IMR-90 (cell line): Measurements from ENCODE around the gene ARSH. TPM values are rescaled to one million over a fixed set of nuclear protein-coding genes. Genes with fewer than 3 reads are reported as not detected.

ENCODE experiments used
- ATAC-seq: fragments of 200-7000 bp; cut with Tn5 transposase; 2 replicates; pipeline ENCODE4 v1.9.1; 2020; ENCODE audit warnings: low read depth, mild to moderate bottlenecking, moderate library complexity
- BruUV-seq: library from RNA; stranded (reverse); fragments of 400-500 nt; replicated peaks from 2 replicates; lab custom pipeline; 2021; lab: Mats Ljungman, UMichigan
- CTCF ChIA-PET: fragments of 300-600 bp; formaldehyde crosslinking; extraction: SDS; loops from one replicate; lab custom pipeline; 2021; ENCODE audit warnings: antibody characterized with exemption; lab: Yijun Ruan, JAX
- POLR2A ChIA-PET: fragments of 300-600 bp; sonication (Branson Sonifier 250); formaldehyde crosslinking; loops from one replicate; lab custom pipeline; 2022; ENCODE audit warnings: antibody characterized with exemption; ENCODE audit not compliant: unreplicated experiment; lab: Charles Lee
- DNase-seq: peaks from one replicate; pipeline ENCODE4 v3.0.0; 2013
- H2AFZ ChIP-seq: replicated peaks from 2 replicates; pipeline ENCODE3; 2013; ENCODE audit warnings: low read length, mild to moderate bottlenecking; ENCODE audit not compliant: poor library complexity
- H2AK5ac ChIP-seq: 2 replicates; pipeline ENCODE4 v1.6.1; 2013; ENCODE audit warnings: low read depth, low read length, inconsistent platforms
- H2AK9ac ChIP-seq: replicated peaks from 2 replicates; pipeline ENCODE3; 2013; ENCODE audit warnings: mild to moderate bottlenecking, low read depth, low read length, moderate library complexity; ENCODE audit not compliant: poor library complexity
- H2BK120ac ChIP-seq: 2 replicates; pipeline ENCODE4 v1.6.1; 2013; ENCODE audit warnings: low read depth, low read length, inconsistent platforms
- H2BK15ac ChIP-seq: 3 replicates; pipeline ENCODE4 v1.6.1; 2013; ENCODE audit warnings: low read depth, low read length, inconsistent platforms
- H2BK20ac ChIP-seq: 2 replicates; pipeline ENCODE4 v1.6.1; 2013; ENCODE audit warnings: low read depth, mild to moderate bottlenecking, inconsistent platforms, low read length, moderate library complexity
- H2BK5ac ChIP-seq: 2 replicates; pipeline ENCODE4 v1.6.1; 2013; ENCODE audit warnings: mild to moderate bottlenecking, low read depth, low read length, inconsistent platforms; ENCODE audit not compliant: poor library complexity, severe bottlenecking
- H3K14ac ChIP-seq: replicated peaks from 2 replicates; pipeline ENCODE4 v1.6.1; 2013; ENCODE audit warnings: low read depth, low read length, inconsistent platforms
- H3K18ac ChIP-seq: 2 replicates; pipeline ENCODE4 v1.6.1; 2013; ENCODE audit warnings: low read depth, low read length, control low read depth
- H3K23ac ChIP-seq: 2 replicates; pipeline ENCODE4 v1.6.1; 2013; ENCODE audit warnings: low read depth, low read length, inconsistent platforms
- H3K27ac ChIP-seq: 2 replicates; pipeline ENCODE4 v1.5.1; 2013; ENCODE audit warnings: mild to moderate bottlenecking, control low read depth, low read length; ENCODE audit not compliant: insufficient read depth
- H3K27me3 ChIP-seq: 2 replicates; pipeline ENCODE4 v1.6.1; 2013; ENCODE audit warnings: low read length; ENCODE audit not compliant: control insufficient read depth, insufficient read depth
- H3K36me3 ChIP-seq: 2 replicates; pipeline ENCODE4 v1.6.1; 2013; ENCODE audit warnings: low read length, mixed read lengths; ENCODE audit not compliant: control insufficient read depth, insufficient read depth
- H3K4ac ChIP-seq: 2 replicates; pipeline ENCODE4 v1.6.1; 2013; ENCODE audit warnings: low read depth, low read length, inconsistent platforms
- H3K4me1 ChIP-seq: 2 replicates; pipeline ENCODE4 v1.6.1; 2013; ENCODE audit warnings: low read length, mixed read lengths; ENCODE audit not compliant: control insufficient read depth, insufficient read depth
- H3K4me2 ChIP-seq: 2 replicates; pipeline ENCODE4 v1.6.1; 2013; ENCODE audit warnings: low read depth, mild to moderate bottlenecking, control low read depth, low read length, moderate library complexity
- H3K4me3 ChIP-seq: 2 replicates; pipeline ENCODE4 v1.5.1; 2013; ENCODE audit warnings: low read depth, mild to moderate bottlenecking, control low read depth, low read length, moderate library complexity; ENCODE audit not compliant: insufficient read depth
- H3K56ac ChIP-seq: 2 replicates; pipeline ENCODE4 v1.6.1; 2013; ENCODE audit warnings: low read length, inconsistent platforms; ENCODE audit not compliant: insufficient read depth; ENCODE audit errors: extremely low read depth
- H3K79me1 ChIP-seq, 2 experiments: 2 replicates each; pipeline ENCODE4 v1.6.1; 2013; ENCODE audit warnings: low read length in 2 of 2, inconsistent platforms in 1 of 2, low read depth in 1 of 2
- H3K9ac ChIP-seq: 2 replicates; pipeline ENCODE4 v1.6.1; 2013; ENCODE audit warnings: low read depth, low read length, control low read depth
- H3K9me1 ChIP-seq: 2 replicates; pipeline ENCODE4 v1.6.1; 2013; ENCODE audit warnings: low read length, inconsistent platforms; ENCODE audit not compliant: insufficient read depth
- H3K9me3 ChIP-seq: 2 replicates; pipeline ENCODE4 v1.6.1; 2013; ENCODE audit warnings: low read length; ENCODE audit not compliant: control insufficient read depth, insufficient read depth
- H4K20me1 ChIP-seq: 2 replicates; pipeline ENCODE4 v1.6.1; 2013; ENCODE audit warnings: low read length, inconsistent platforms; ENCODE audit not compliant: insufficient read depth
- H4K5ac ChIP-seq: 2 replicates; pipeline ENCODE4 v1.6.1; 2013; ENCODE audit warnings: mild to moderate bottlenecking, low read depth, low read length, control low read depth
- H4K8ac ChIP-seq, 2 experiments: 2 replicates each; pipeline ENCODE4 v1.6.1; 2013; ENCODE audit warnings: low read depth in 2 of 2, low read length in 2 of 2, control low read depth in 1 of 2, inconsistent platforms in 1 of 2
- H4K91ac ChIP-seq: 2 replicates; pipeline ENCODE4 v1.6.1; 2013; ENCODE audit warnings: low read depth, low read length, inconsistent platforms; ENCODE audit not compliant: insufficient read depth
- CTCF ChIP-seq: conservative IDR thresholded peaks from 2 replicates; pipeline ENCODE4 v1.5.1; 2012; ENCODE audit warnings: mild to moderate bottlenecking, low read depth, low read length, improper control_type of control experiment
- FOS ChIP-seq: fragments of 150-350 bp; IDR thresholded peaks from 2 replicates; pipeline ENCODE4 v1.6.1; 2016; ENCODE audit warnings: low read depth, low read length
- NFE2L2 ChIP-seq: fragments of 150-350 bp; IDR thresholded peaks from 2 replicates; pipeline ENCODE4 v1.6.1; 2016; ENCODE audit warnings: low read depth, mild to moderate bottlenecking, low read length
- POLR2A ChIP-seq: IDR thresholded peaks from 2 replicates; pipeline ENCODE4 v1.6.1; 2012; ENCODE audit warnings: mild to moderate bottlenecking, low read depth, low read length
- RAD21 ChIP-seq: IDR thresholded peaks from 2 replicates; pipeline ENCODE4 v1.6.1; 2012; ENCODE audit warnings: low read length, improper control_type of control experiment
- RCOR1 ChIP-seq: IDR thresholded peaks from 2 replicates; pipeline ENCODE4 v1.6.1; 2012; ENCODE audit warnings: mild to moderate bottlenecking, low read length, improper control_type of control experiment; ENCODE audit not compliant: insufficient replicate concordance
- RFX5 ChIP-seq: IDR thresholded peaks from 2 replicates; pipeline ENCODE4 v1.8.0; 2012; ENCODE audit warnings: low read depth, mild to moderate bottlenecking, low read length, moderate library complexity
- WGBS, 2 experiments: methylation state at CpG; one replicate each; pipeline versions ENCODE4 v1.1.5 to v1.1.7; 2013; ENCODE audit warnings: missing lambda C conversion rate in 2 of 2; ENCODE audit not compliant: insufficient read length in 1 of 2; ENCODE audit errors: extremely low coverage in 2 of 2; 5-methylcytosine and 5-hydroxymethylcytosine counted together
- dilution Hi-C: fragments of 300-500 bp; cut with HindIII; formaldehyde crosslinking; loops from one replicate; pipeline ENCODE4 v1.14.3; 2018; ENCODE audit warnings: low sequenced_read_pairs; ENCODE audit not compliant: unreplicated experiment
- in situ Hi-C: fragments of 300-500 bp; cut with MboI; formaldehyde crosslinking; loops from 3 replicates; pipeline ENCODE4 v1.14.3; 2019; ENCODE audit warnings: low sequenced_read_pairs, inconsistent platforms, mixed read lengths
- intact Hi-C: fragments of 100-400 bp; cut with micrococcal nuclease; formaldehyde crosslinking; loops from 2 replicates; pipeline ENCODE4 v1.10.0; 2022
- polyA plus RNA-seq, 3 experiments: library from polyadenylated mRNA; depleted of rRNA; stranded (reverse); fragments of >200 nt; gene quantifications; 2 replicates each; pipeline ENCODE4 v1.2.3, GENCODE V29; 2012; ENCODE audit warnings: low replicate concordance in 1 of 3
- total RNA-seq: library from RNA; depleted of rRNA; stranded (reverse); fragments of >200 nt; gene quantifications from 2 replicates; pipeline ENCODE4 v1.2.3, GENCODE V29; 2012

Gene ARSH
- total and polyA plus RNA-seq, 2 of the 4 experiments (the other 2 are of a cell fraction) = not detected

GRCh38 chrX:3026074-3026815, 19.9 kb downstream of the ARSH start:
- Histone ChIP-seq H4K5ac (no peak overlapping the region), H3K9me3 (no peaks in the 10 kb centered on the region), H3K18ac (no peak overlapping the region), H2BK120ac (no peak overlapping the region), H3K36me3 (no peaks in the 10 kb centered on the region), H2AK5ac (no peak overlapping the region), H3K23ac (no peak overlapping the region), H3K4me3 (no peak overlapping the region), H2AK9ac (no peak overlapping the region), H3K56ac (no peak overlapping the region), H3K4me2 (no peak overlapping the region), H3K4ac (no peak overlapping the region), H2BK15ac (no peak overlapping the region), H2BK20ac (no peak overlapping the region), H2BK5ac (no peak overlapping the region), H3K27me3 (no peaks in the 10 kb centered on the region), H4K8ac (no peak overlapping the region), H4K91ac (no peak overlapping the region), H3K14ac (no peak overlapping the region), H3K79me1 (no peaks in the 10 kb centered on the region), H2AFZ (no peak overlapping the region), H4K20me1 (no peaks in the 10 kb centered on the region), H3K9ac (no peak overlapping the region), H3K9me1 (no peaks in the 10 kb centered on the region), H3K4me1 (no peaks in the 10 kb centered on the region), H3K27ac (no peak overlapping the region)
- POLR2A ChIA-PET = no interaction called here
- no peak for DNase-seq
- intact Hi-C loops = no loop called here
- CTCF ChIA-PET = no interaction called here
- in situ Hi-C loops = no loop called here
- dilution Hi-C loops = no loop called here
- no peak for TF ChIP-seq POLR2A
- no peak for TF ChIP-seq FOS
- TF ChIP-seq RFX5 = no peak
- no peak for TF ChIP-seq NFE2L2
- no peak for TF ChIP-seq CTCF
- TF ChIP-seq RAD21 = no peak
- TF ChIP-seq RCOR1 = no peak
- BruUV-seq = no TSS peak
- WGBS, 2 experiments = no CpG with 5 or more reads among the region's 10 CpGs
- ATAC-seq = no peak
